K562 (cell line): ENCODE results near the gene ZNF300. TPM values are rescaled to one million over a fixed set of nuclear protein-coding genes. Genes with fewer than 3 reads are reported as not detected.

ENCODE experiments used
- ARID1B ChIP-seq: fragments of 450-650 bp; IDR thresholded peaks from 2 replicates; pipeline ENCODE4 v1.6.1; 2016; ENCODE audit warnings: antibody characterized with exemption, mild to moderate bottlenecking, inconsistent platforms
- CHCHD3 ChIP-seq: fragments of 250-450 bp; sonication (Bioruptor Pico); IDR thresholded peaks from 2 replicates; pipeline ENCODE4 v2.1.2; 2022; ENCODE audit warnings: mild to moderate bottlenecking
- CTBP1 ChIP-seq: fragments of 450-650 bp; IDR thresholded peaks from 2 replicates; pipeline ENCODE4 v1.6.1; 2016; ENCODE audit warnings: borderline replicate concordance
- HMG20A ChIP-seq: fragments of 450-650 bp; formaldehyde crosslinking; conservative IDR thresholded peaks from 2 replicates; pipeline ENCODE4 v1.4.0; 2020; ENCODE audit warnings: mild to moderate bottlenecking, mixed read lengths
- MAFF ChIP-seq: IDR thresholded peaks from 2 replicates; pipeline ENCODE4 v1.6.1; 2012; ENCODE audit warnings: low read length, improper control_type of control experiment
- MECOM ChIP-seq: fragments of 250-450 bp; sonication (Bioruptor Pico); IDR thresholded peaks from 2 replicates; pipeline ENCODE4 v1.8.0; 2022; ENCODE audit warnings: inconsistent platforms
- NCOA4 ChIP-seq: fragments of 450-650 bp; IDR thresholded peaks from 2 replicates; pipeline ENCODE4 v1.6.1; 2018; ENCODE audit warnings: mild to moderate bottlenecking; ENCODE audit not compliant: partially characterized antibody
- NCOR1 ChIP-seq: fragments of 450-650 bp; IDR thresholded peaks from 2 replicates; pipeline ENCODE4 v1.6.1; 2016; ENCODE audit warnings: mild to moderate bottlenecking, moderate library complexity
- NR2C2 ChIP-seq, 2 experiments: fragments of 200-800 bp in 1 of 2; sonication (Bioruptor generic) in 1 of 2; sonication (generic) in 1 of 2; formaldehyde crosslinking in 1 of 2; IDR thresholded peaks; 2 replicates each; pipeline versions ENCODE4 v1.6.1 to v1.8.0; 2016 to 2022; ENCODE audit warnings: mild to moderate bottlenecking in 1 of 2, missing compliant biosample characterization in 1 of 2, missing genetic modification characterization in 1 of 2, missing genetic modification reagents in 1 of 2
- NUFIP1 ChIP-seq: fragments of 450-650 bp; IDR thresholded peaks from 2 replicates; pipeline ENCODE4 v1.6.1; 2018; ENCODE audit not compliant: partially characterized antibody
- SLC30A9 ChIP-seq: fragments of 250-450 bp; sonication (Bioruptor Pico); IDR thresholded peaks from 2 replicates; pipeline ENCODE4 v1.8.0; 2022; ENCODE audit warnings: mild to moderate bottlenecking, moderate library complexity
- TCF3 ChIP-seq: sonication (generic); formaldehyde crosslinking; IDR thresholded peaks from 2 replicates; pipeline ENCODE4 v1.4.0; 2020; ENCODE audit warnings: mild to moderate bottlenecking, missing genetic modification reagents
- TEAD4 ChIP-seq, 2 experiments: sonication (generic) in 1 of 2; formaldehyde crosslinking in 1 of 2; IDR thresholded peaks; 2 replicates each; pipeline versions ENCODE4 v1.6.1 to v1.8.0; 2012 to 2022; ENCODE audit warnings: borderline replicate concordance in 1 of 2, inconsistent platforms in 1 of 2, low read length in 1 of 2, mild to moderate bottlenecking in 1 of 2, missing genetic modification reagents in 1 of 2
- ZNF239 ChIP-seq: fragments of 250-450 bp; sonication (Bioruptor Pico); IDR thresholded peaks from 2 replicates; pipeline ENCODE4 v1.4.0; 2020; ENCODE audit warnings: mild to moderate bottlenecking
- ZNF282 ChIP-seq: sonication (generic); formaldehyde crosslinking; IDR thresholded peaks from 2 replicates; pipeline ENCODE4 v1.8.1; 2023; ENCODE audit warnings: missing genetic modification reagents
- polyA plus RNA-seq, 8 experiments: library from polyadenylated mRNA; depleted of rRNA in 4 of 8; stranded (reverse) in 5 of 8; unstranded in 3 of 8; fragments of >200 nt; fragmentation: Nextera tagmentation in 2 of 8; fragmentation: Illumina TruSeq in 1 of 8; extraction: Ambion mirVana in 2 of 8; extraction: Trizol in 1 of 8; gene quantifications; 2 replicates each; pipeline versions ENCODE4 v1.2.1 to v1.2.3, GENCODE V29; 2011 to 2014; ENCODE audit warnings: inconsistent platforms in 1 of 8, missing spikeins in 1 of 8
- total RNA-seq, 7 experiments: library from RNA; depleted of rRNA in 6 of 7; stranded (reverse); fragments of >200 nt in 6 of 7; fragmentation: Illumina TruSeq in 2 of 7; extraction: Trizol in 2 of 7; gene quantifications; 2 replicates each; pipeline versions ENCODE4 v1.2.1 to v1.2.3, GENCODE V29; 2011 to 2021; ENCODE audit warnings: low replicate concordance in 1 of 7
- TF ChIP-seq, protein P1 (sequence below): conservative IDR thresholded peaks from 2 replicates; pipeline ENCODE4 v1.6.1; 2011; ENCODE audit warnings: low read depth, mild to moderate bottlenecking, low read length; ENCODE audit not compliant: control insufficient read depth
- TF ChIP-seq, protein P2 (sequence below): fragments of 450-650 bp; formaldehyde crosslinking; IDR thresholded peaks from 2 replicates; pipeline ENCODE4 v1.4.0; 2020; ENCODE audit warnings: mild to moderate bottlenecking
- TF ChIP-seq, protein P3 (sequence below): sonication (generic); formaldehyde crosslinking; IDR thresholded peaks from 2 replicates; pipeline ENCODE4 v1.8.0; 2023; ENCODE audit warnings: missing genetic modification reagents, mild to moderate bottlenecking, borderline replicate concordance
- TF ChIP-seq, protein P4 (sequence below): sonication (generic); formaldehyde crosslinking; IDR thresholded peaks from 2 replicates; pipeline ENCODE4 v1.8.1; 2023; ENCODE audit warnings: mild to moderate bottlenecking, missing genetic modification reagents
- TF ChIP-seq, protein P5 (sequence below): fragments of 250-450 bp; sonication (Bioruptor Pico); IDR thresholded peaks from 2 replicates; pipeline ENCODE4 v1.8.0; 2021; ENCODE audit warnings: moderate library complexity, mild to moderate bottlenecking, inconsistent platforms

The ZNF300 gene
- total and polyA plus RNA-seq, 9 of the 15 experiments (the other 6 are each of a cell fraction or from before 2014, with no cell fraction given), result 4.4 to 13.2 (median 11.1) TPM

DNA sequence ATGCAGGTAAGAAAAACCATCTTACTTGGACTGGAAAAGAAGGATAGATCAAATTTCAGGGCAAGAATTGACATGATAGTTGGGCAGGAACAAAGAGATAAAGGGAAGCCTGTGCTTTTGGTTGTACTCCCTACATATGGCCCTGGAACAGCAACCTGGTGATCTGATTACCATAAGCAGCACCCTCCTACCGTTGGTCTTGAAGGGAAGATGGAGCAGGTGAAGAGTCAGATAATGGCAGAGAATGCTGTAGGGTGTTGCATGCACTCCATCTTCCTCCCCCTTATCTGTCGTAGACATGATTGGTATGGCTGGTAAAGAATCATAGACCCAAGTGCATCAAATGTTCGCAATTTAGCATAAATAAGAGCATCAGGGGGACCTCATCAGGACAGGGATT lies 53.7 kb downstream of the ZNF300 start (continued):
- peak; percentile 57; the same call in 1 of the 2 replicates for TF ChIP-seq CTBP1
- TF ChIP-seq, protein P1, sequence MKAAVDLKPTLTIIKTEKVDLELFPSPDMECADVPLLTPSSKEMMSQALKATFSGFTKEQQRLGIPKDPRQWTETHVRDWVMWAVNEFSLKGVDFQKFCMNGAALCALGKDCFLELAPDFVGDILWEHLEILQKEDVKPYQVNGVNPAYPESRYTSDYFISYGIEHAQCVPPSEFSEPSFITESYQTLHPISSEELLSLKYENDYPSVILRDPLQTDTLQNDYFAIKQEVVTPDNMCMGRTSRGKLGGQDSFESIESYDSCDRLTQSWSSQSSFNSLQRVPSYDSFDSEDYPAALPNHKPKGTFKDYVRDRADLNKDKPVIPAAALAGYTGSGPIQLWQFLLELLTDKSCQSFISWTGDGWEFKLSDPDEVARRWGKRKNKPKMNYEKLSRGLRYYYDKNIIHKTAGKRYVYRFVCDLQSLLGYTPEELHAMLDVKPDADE, result no peak
- TF ChIP-seq, protein P2, sequence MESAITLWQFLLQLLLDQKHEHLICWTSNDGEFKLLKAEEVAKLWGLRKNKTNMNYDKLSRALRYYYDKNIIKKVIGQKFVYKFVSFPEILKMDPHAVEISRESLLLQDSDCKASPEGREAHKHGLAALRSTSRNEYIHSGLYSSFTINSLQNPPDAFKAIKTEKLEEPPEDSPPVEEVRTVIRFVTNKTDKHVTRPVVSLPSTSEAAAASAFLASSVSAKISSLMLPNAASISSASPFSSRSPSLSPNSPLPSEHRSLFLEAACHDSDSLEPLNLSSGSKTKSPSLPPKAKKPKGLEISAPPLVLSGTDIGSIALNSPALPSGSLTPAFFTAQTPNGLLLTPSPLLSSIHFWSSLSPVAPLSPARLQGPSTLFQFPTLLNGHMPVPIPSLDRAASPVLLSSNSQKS (CRISPR knock-in tag), result no peak
- no peak for TF ChIP-seq ZNF239 (CRISPR knock-in tag)
- TF ChIP-seq MECOM (CRISPR knock-in tag), result no peak
- no peak for TF ChIP-seq NUFIP1
- TF ChIP-seq HMG20A (CRISPR knock-in tag), result no peak
- TF ChIP-seq ARID1B, result peak; percentile 49; the same call in 1 of the 2 replicates
- TF ChIP-seq ZNF282, result no peak
- TF ChIP-seq NCOA4, result no peak
- TF ChIP-seq NCOR1, result peak; percentile 60; the same call in 1 of the 2 replicates
- no peak for TF ChIP-seq NR2C2 (CRISPR knock-in tag; IDR thresholded peaks at IDR 0.05)
- TF ChIP-seq NR2C2 (tag; IDR thresholded peaks at IDR 0.05), result no peak
- TF ChIP-seq TCF3 (CRISPR knock-in tag), result peak; percentile 52
- TF ChIP-seq, protein P3, sequence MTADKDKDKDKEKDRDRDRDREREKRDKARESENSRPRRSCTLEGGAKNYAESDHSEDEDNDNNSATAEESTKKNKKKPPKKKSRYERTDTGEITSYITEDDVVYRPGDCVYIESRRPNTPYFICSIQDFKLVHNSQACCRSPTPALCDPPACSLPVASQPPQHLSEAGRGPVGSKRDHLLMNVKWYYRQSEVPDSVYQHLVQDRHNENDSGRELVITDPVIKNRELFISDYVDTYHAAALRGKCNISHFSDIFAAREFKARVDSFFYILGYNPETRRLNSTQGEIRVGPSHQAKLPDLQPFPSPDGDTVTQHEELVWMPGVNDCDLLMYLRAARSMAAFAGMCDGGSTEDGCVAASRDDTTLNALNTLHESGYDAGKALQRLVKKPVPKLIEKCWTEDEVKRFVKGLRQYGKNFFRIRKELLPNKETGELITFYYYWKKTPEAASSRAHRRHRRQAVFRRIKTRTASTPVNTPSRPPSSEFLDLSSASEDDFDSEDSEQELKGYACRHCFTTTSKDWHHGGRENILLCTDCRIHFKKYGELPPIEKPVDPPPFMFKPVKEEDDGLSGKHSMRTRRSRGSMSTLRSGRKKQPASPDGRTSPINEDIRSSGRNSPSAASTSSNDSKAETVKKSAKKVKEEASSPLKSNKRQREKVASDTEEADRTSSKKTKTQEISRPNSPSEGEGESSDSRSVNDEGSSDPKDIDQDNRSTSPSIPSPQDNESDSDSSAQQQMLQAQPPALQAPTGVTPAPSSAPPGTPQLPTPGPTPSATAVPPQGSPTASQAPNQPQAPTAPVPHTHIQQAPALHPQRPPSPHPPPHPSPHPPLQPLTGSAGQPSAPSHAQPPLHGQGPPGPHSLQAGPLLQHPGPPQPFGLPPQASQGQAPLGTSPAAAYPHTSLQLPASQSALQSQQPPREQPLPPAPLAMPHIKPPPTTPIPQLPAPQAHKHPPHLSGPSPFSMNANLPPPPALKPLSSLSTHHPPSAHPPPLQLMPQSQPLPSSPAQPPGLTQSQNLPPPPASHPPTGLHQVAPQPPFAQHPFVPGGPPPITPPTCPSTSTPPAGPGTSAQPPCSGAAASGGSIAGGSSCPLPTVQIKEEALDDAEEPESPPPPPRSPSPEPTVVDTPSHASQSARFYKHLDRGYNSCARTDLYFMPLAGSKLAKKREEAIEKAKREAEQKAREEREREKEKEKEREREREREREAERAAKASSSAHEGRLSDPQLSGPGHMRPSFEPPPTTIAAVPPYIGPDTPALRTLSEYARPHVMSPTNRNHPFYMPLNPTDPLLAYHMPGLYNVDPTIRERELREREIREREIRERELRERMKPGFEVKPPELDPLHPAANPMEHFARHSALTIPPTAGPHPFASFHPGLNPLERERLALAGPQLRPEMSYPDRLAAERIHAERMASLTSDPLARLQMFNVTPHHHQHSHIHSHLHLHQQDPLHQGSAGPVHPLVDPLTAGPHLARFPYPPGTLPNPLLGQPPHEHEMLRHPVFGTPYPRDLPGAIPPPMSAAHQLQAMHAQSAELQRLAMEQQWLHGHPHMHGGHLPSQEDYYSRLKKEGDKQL (CRISPR knock-in tag), result no peak
- peak; percentile 54; the same call in 1 of the 2 replicates for TF ChIP-seq TEAD4 (IDR thresholded peaks at IDR 0.05; ENCODE audit: low read length)
- TF ChIP-seq TEAD4 (CRISPR knock-in tag; IDR thresholded peaks at IDR 0.05; ENCODE audit: borderline replicate concordance), result no peak
- TF ChIP-seq, protein P4, sequence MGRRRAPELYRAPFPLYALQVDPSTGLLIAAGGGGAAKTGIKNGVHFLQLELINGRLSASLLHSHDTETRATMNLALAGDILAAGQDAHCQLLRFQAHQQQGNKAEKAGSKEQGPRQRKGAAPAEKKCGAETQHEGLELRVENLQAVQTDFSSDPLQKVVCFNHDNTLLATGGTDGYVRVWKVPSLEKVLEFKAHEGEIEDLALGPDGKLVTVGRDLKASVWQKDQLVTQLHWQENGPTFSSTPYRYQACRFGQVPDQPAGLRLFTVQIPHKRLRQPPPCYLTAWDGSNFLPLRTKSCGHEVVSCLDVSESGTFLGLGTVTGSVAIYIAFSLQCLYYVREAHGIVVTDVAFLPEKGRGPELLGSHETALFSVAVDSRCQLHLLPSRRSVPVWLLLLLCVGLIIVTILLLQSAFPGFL (CRISPR knock-in tag), result no peak
- TF ChIP-seq SLC30A9, result no peak
- TF ChIP-seq MAFF, result no peak
- TF ChIP-seq, protein P5, sequence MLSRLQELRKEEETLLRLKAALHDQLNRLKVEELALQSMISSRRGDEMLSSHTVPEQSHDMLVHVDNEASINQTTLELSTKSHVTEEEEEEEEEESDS (CRISPR knock-in tag), result no peak
- no peak for TF ChIP-seq CHCHD3
